HG03457 (cell line): Measurements from ENCODE around the gene PREP.

Experiments used
- ATAC-seq: cut with Tn5 transposase; IDR thresholded peaks from one replicate; pipeline ENCODE4 v1.9.1; 2021; ENCODE audit warnings: moderate number of reproducible peaks; ENCODE audit not compliant: unreplicated experiment

Gene PREP

GRCh38 chr6:105313211-105313610 lies 89.7 kb downstream of the PREP start:
- no peak for ATAC-seq

- ATAC-seq = no peak
Measured at GRCh38 chr6:105310947-105311346, 91.9 kb downstream of the PREP start.

- no peak for ATAC-seq
Measured at GRCh38 chr6:105310371-105310770, 92.5 kb downstream of the PREP start.

- ATAC-seq = no peak
Measured at GRCh38 chr6:105308840-105309239, 94.0 kb downstream of the PREP start.

GRCh38 chr6:105305521-105305920 lies 97.4 kb downstream of the PREP start:
- ATAC-seq = no peak

- no peak for ATAC-seq
Measured at GRCh38 chr6:105304825-105305224, 98.1 kb downstream of the PREP start.

GRCh38 chr6:105304366-105304765 lies 98.5 kb downstream of the PREP start:
- no peak for ATAC-seq

- no peak for ATAC-seq
Measured at GRCh38 chr6:105302617-105303128, 100.2 kb downstream of the PREP start.

- no peak for ATAC-seq
Measured at GRCh38 chr6:105301756-105302616, 100.9 kb downstream of the PREP start.

- ATAC-seq = no peak
Measured at GRCh38 chr6:105301072-105301503, 101.8 kb downstream of the PREP start.

- no peak for ATAC-seq
Measured at GRCh38 chr6:105300090-105300489, 102.8 kb downstream of the PREP start.

- no peak for ATAC-seq
Measured at GRCh38 chr6:105294129-105294528, 108.8 kb downstream of the PREP start.

GRCh38 chr6:105292689-105293339 lies 110.1 kb downstream of the PREP start:
- no peak for ATAC-seq

- ATAC-seq = no peak
Measured at GRCh38 chr6:105291525-105291924, 111.4 kb downstream of the PREP start.

- ATAC-seq = no peak
Measured at GRCh38 chr6:105282631-105283585, 120.0 kb downstream of the PREP start.

GRCh38 chr6:105280033-105280432 lies 122.8 kb downstream of the PREP start:
- ATAC-seq = no peak

- no peak for ATAC-seq
Measured at GRCh38 chr6:105279463-105279862, 123.4 kb downstream of the PREP start.

GRCh38 chr6:105278813-105279212 lies 124.1 kb downstream of the PREP start:
- ATAC-seq = no peak

GRCh38 chr6:105278035-105278434 lies 124.8 kb downstream of the PREP start:
- no peak for ATAC-seq

GRCh38 chr6:105276374-105276773 lies 126.5 kb downstream of the PREP start:
- no peak for ATAC-seq

GRCh38 chr6:105275542-105275941 lies 127.3 kb downstream of the PREP start:
- ATAC-seq = no peak
